Right lobe of liver (tissue), 6 donors: Measurements from ENCODE around the gene RNF166. TPM values are rescaled to one million over a fixed set of nuclear protein-coding genes. Genes with fewer than 3 reads are reported as not detected.

Source experiments
- ATAC-seq, 4 donors: fragments of 200-7000 bp; cut with Tn5 transposase; one replicate each; pipeline ENCODE4 v1.9.1; 2020; ENCODE audit warnings: mild to moderate bottlenecking in 4 of 4, moderate library complexity in 4 of 4
- DNase-seq, 3 donors: peaks; one replicate each; pipeline ENCODE4 v3.0.0-alpha.2; 2020
- H3K27ac ChIP-seq, 3 donors: fragments of 200-600 bp; one replicate each; pipeline ENCODE4 v1.8.0; 2022
- H3K27me3 ChIP-seq, 2 donors: fragments of 200-600 bp; one replicate each; pipeline ENCODE4 v1.8.0; 2022
- H3K36me3 ChIP-seq, 4 donors: fragments of 200-600 bp; sonication (generic) in 1 of 4; one replicate each; pipeline versions ENCODE4 v1.5.1 to v1.8.0; 2017 to 2022; ENCODE audit warnings: control low read depth in 1 of 4
- H3K4me1 ChIP-seq, 4 donors: fragments of 200-600 bp; sonication (generic) in 1 of 4; one replicate each; pipeline versions ENCODE4 v1.5.1 to v1.8.0; 2017 to 2022; ENCODE audit warnings: control low read depth in 1 of 4
- H3K4me3 ChIP-seq, 3 donors: fragments of 200-600 bp; one replicate each; pipeline ENCODE4 v1.8.0; 2022
- H3K9me3 ChIP-seq, 4 donors: fragments of 200-600 bp; sonication (generic) in 1 of 4; one replicate each; pipeline versions ENCODE4 v1.5.1 to v1.8.0; 2017 to 2022; ENCODE audit warnings: control low read depth in 1 of 4
- CTCF ChIP-seq, 4 donors: fragments of 200-600 bp in 3 of 4; fragments of 450-650 bp in 1 of 4; IDR thresholded peaks; one replicate each; pipeline versions ENCODE4 v1.5.1 to v1.8.0; 2016 to 2022; ENCODE audit warnings: antibody characterized with exemption in 4 of 4, mild to moderate bottlenecking in 2 of 4
- POLR2A ChIP-seq: fragments of 450-650 bp; IDR thresholded peaks from one replicate; pipeline ENCODE4 v1.6.1; 2017; ENCODE audit warnings: antibody characterized with exemption, mild to moderate bottlenecking
- WGBS: methylation state at CpG from one replicate; pipeline ENCODE4 v1.1.6; 2018; ENCODE audit warnings: low coverage, low lambda C conversion rate; ENCODE audit not compliant: insufficient coverage; ENCODE audit errors: missing lambda C conversion rate; 5-methylcytosine and 5-hydroxymethylcytosine counted together
- intact Hi-C, 2 donors: fragments of 100-400 bp; cut with DNase I; formaldehyde crosslinking; loops; one replicate each; pipeline versions ENCODE4 v1.11.2 to v1.14.1; 2022
- total RNA-seq, 6 experiments: library from RNA; depleted of rRNA in 2 of 6; stranded (reverse); fragments of >200 nt in 2 of 6; fragmentation: NEBNext Ultra II Directional in 3 of 6; extraction: Animal tissue kit (Norgen Biotek cat#: 25700) in 3 of 6; gene quantifications; one replicate each; pipeline versions ENCODE4 v1.1.0 to v1.2.4, GENCODE V29; 2016 to 2023
- donor health status: DM: no; HTN: yes; CAD: no.
- donor health status: DM: no; HTN: no; CAD: no.
- donor health status: DM: no; HTN: no; CAD: no.
- donor health status: DM: no; HTN: yes; CAD: no.
- donor health status: DM: no; HTN: yes; CAD: no.

The RNF166 gene
- total RNA-seq, 6 experiments from 2014 or later, result 8.1 to 12.8 (median 10.0) TPM

GRCh38 chr16:88730632-88731607 lies 24.7 kb upstream of the RNF166 start:
- TF ChIP-seq POLR2A (no peak), CTCF (IDR thresholded peaks at IDR 0.05) (no peak)
- intact Hi-C loops, result no loop called here
- no peak overlapping the region for H3K27ac ChIP-seq
- no peak overlapping the region for H3K4me3 ChIP-seq
- no peaks in the 10 kb centered on the region for H3K9me3 ChIP-seq
- H3K27me3 ChIP-seq, result no peaks in the 10 kb centered on the region
- H3K4me1 ChIP-seq, result no peaks in the 10 kb centered on the region
- no peak for ATAC-seq
- WGBS, result 88% methylated on average over 15 of the region's 34 CpGs
- peaks cover 0 to 46% (median 17%) of the 10 kb centered on the region in 4 donors for H3K36me3 ChIP-seq
- no peak for DNase-seq

GRCh38 chr16:88727871-88728270 lies 21.7 kb upstream of the RNF166 start:
- 33% methylated on average over 1 of the region's 20 CpGs for WGBS
- no peak for TF ChIP-seq POLR2A
- no peak for TF ChIP-seq CTCF (IDR thresholded peaks at IDR 0.05)
- Histone ChIP-seq H3K27ac (no peak overlapping the region), H3K36me3 (peaks cover 0 to 49% (median 26%) of the 10 kb centered on the region in 4 donors), H3K4me1 (no peaks in the 10 kb centered on the region), H3K4me3 (no peak overlapping the region), H3K27me3 (no peaks in the 10 kb centered on the region), H3K9me3 (no peaks in the 10 kb centered on the region)
- intact Hi-C loops, result no loop called here
- DNase-seq (no peak), ATAC-seq (no peak)

- Histone ChIP-seq H3K9me3 (no peaks in the 10 kb centered on the region), H3K36me3 (peaks cover 0 to 58% (median 26%) of the 10 kb centered on the region in 4 donors), H3K27ac (no peak overlapping the region), H3K4me3 (no peak overlapping the region), H3K4me1 (no peaks in the 10 kb centered on the region), H3K27me3 (no peaks in the 10 kb centered on the region)
- WGBS, result no CpG with 5 or more reads among the region's 28 CpGs
- no peak for DNase-seq
- TF ChIP-seq CTCF (IDR thresholded peaks at IDR 0.05) (no peak), POLR2A (no peak)
- ATAC-seq, result no peak
- intact Hi-C loops, result no loop called here
Measured at GRCh38 chr16:88726981-88727380, 20.8 kb upstream of the RNF166 start.

GRCh38 chr16:88726408-88726749 lies 20.2 kb upstream of the RNF166 start:
- intact Hi-C loops, result no loop called here
- H3K4me3 ChIP-seq, result no peak overlapping the region
- TF ChIP-seq CTCF (IDR thresholded peaks at IDR 0.05) (no peak), POLR2A (no peak)
- no peak overlapping the region for H3K27ac ChIP-seq
- ATAC-seq (no peak), DNase-seq (no peak)
- H3K4me1 ChIP-seq, result no peaks in the 10 kb centered on the region
- no peaks in the 10 kb centered on the region for H3K9me3 ChIP-seq
- no CpG with 5 or more reads among the region's 17 CpGs for WGBS
- peaks cover 0 to 63% (median 26%) of the 10 kb centered on the region in 4 donors for H3K36me3 ChIP-seq
- no peaks in the 10 kb centered on the region for H3K27me3 ChIP-seq
